22Rv1 (cell line): ENCODE results near the gene IGF1R.

Experiments used
- ZFX ChIP-seq: fragments of 450-650 bp; IDR thresholded peaks from 2 replicates; pipeline ENCODE4 v1.6.1; 2017; ENCODE audit warnings: antibody characterized with exemption, borderline replicate concordance
- TF ChIP-seq, protein P1 (sequence below): fragments of 450-650 bp; IDR thresholded peaks from 2 replicates; pipeline ENCODE4 v1.5.1; 2017; ENCODE audit warnings: mild to moderate bottlenecking

- TF ChIP-seq, protein P1, sequence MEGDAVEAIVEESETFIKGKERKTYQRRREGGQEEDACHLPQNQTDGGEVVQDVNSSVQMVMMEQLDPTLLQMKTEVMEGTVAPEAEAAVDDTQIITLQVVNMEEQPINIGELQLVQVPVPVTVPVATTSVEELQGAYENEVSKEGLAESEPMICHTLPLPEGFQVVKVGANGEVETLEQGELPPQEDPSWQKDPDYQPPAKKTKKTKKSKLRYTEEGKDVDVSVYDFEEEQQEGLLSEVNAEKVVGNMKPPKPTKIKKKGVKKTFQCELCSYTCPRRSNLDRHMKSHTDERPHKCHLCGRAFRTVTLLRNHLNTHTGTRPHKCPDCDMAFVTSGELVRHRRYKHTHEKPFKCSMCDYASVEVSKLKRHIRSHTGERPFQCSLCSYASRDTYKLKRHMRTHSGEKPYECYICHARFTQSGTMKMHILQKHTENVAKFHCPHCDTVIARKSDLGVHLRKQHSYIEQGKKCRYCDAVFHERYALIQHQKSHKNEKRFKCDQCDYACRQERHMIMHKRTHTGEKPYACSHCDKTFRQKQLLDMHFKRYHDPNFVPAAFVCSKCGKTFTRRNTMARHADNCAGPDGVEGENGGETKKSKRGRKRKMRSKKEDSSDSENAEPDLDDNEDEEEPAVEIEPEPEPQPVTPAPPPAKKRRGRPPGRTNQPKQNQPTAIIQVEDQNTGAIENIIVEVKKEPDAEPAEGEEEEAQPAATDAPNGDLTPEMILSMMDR: no peak
- no peak for TF ChIP-seq ZFX
These were observed 335.0 kb downstream of the IGF1R start for GRCh38 chr15:98983334-98983733.
